Measurements from ENCODE around the gene PRKG2.

GRCh38 chr4:81227968-81228367 is 12.9 kb upstream of the PRKG2 start:
- no peak for TF ChIP-seq CTCF (IDR thresholded peaks at IDR 0.05)
- TF ChIP-seq POLR2AphosphoS5 (IDR thresholded peaks at IDR 0.05) = no peak
- no peak for TF ChIP-seq POLR2A (IDR thresholded peaks at IDR 0.05)
